SKM-1 (cell line): ENCODE data around the gene TMEM209.

ENCODE experiments used
- DNase-seq: peaks from one replicate; lab custom pipeline; 2025; ENCODE audit not compliant: unreplicated experiment; lab: John Stamatoyannopoulos, UW

TMEM209 gene

DNA sequence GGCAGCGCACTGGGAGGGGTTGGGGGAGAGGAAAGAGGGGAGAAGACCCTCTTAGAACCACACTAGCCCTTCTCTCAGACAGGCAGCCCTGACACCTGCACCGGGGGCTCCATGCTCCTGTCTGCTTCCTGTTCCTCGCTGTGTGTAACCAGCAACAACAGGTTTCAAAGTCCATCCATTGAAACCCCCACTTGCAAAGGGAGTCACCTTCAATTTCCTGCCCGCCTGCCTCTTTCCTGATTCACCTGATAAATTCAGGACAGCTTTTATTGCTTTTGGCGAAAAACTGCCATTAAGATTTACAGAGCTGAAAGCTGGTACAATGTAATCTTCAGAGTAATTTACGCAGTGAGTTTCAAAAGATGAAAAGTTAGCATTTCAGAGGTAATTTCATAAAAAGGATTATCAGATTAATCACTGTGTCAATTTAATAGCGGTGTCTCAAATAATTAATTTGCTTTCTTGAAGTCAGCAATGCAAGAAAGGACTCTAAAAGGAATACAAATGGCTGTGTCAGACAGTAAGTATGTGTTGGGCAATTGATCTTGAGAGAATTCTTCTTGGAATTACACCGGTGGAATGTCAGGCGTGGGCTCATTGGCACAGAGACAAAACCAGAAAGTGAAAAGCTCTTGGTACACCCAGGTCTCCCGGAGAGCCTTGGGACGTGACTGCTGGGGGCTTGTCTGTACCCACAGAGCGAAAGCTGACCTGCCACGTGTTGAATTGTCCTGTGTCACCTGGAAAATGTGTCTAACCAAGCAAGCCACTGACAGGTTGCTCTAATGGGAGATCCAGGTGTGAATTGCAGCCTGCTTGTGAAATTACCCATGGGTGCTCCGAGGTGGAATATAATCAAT, 60.7 kb downstream of the TMEM209 start:
- no peak for DNase-seq

DNA sequence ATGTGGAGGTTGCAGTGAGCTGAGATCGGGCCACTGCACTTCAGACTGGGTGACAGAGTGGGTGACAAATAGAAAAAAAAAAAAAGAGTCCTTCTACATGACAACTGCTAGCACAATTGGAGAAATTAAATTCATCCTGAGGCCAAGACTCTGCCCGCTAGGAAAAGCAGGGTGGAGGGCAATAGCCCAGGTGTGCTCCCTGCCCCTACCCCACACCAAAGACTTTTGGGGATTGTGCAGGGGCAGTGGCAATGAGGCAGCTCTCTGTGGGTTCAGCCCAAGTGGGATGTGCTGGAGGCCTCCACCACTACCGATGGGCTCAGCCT, 61.3 kb downstream of the TMEM209 start:
- no peak for DNase-seq

DNA sequence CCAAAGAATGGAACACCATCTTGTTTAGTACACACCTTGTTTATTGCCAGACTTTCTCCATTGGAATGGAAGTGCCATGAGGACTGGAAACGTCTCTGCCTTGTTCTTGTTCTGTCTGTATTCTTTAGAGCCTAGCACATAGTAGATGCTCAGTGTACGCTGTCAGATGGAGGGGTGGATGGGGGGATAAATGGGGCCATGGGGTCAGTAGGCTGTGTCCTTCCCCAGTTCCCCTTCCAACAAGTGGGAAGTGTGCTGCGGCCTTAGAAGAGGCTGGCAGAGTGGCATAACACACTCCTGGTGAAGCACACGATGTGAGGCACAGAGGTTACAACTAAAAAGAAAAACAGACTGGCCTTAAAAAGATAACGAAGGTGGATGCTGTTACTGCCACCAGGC, 61.9 kb downstream of the TMEM209 start:
- no peak for DNase-seq

DNA sequence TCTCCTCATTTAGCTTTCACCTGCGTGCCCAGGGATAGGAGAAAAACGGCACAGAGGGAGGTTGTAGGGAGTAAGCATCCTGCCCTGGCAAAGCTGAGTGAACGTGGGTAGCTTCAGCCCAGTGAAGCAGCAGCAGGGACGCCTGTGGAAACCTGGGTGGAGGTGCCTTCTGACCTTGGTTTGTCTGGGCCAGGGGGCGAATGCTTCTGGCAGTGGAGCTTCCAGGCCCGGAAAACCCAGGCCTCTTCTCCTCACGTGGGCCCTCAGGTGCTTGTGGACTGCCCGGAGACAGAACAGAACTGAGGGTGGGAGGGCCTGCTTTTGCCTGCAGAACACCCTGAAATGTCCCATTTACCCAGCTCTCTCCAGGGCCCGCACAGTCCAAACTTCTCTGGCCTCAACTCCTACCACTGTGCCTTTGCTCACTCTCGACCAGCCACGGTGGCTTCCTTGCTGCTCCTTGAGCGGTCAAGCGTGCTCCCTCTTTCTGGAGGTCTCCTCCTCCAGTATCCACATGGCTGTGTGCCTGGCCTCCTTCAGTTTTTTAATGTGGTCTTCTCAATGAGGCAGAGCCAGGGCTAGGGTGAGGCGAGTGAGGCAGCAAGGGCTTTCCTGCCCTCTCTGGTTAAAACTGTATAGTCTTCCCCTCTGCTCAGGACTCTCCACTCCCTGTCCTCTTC, 62.4 kb downstream of the TMEM209 start:
- DNase-seq, result no peak

DNA sequence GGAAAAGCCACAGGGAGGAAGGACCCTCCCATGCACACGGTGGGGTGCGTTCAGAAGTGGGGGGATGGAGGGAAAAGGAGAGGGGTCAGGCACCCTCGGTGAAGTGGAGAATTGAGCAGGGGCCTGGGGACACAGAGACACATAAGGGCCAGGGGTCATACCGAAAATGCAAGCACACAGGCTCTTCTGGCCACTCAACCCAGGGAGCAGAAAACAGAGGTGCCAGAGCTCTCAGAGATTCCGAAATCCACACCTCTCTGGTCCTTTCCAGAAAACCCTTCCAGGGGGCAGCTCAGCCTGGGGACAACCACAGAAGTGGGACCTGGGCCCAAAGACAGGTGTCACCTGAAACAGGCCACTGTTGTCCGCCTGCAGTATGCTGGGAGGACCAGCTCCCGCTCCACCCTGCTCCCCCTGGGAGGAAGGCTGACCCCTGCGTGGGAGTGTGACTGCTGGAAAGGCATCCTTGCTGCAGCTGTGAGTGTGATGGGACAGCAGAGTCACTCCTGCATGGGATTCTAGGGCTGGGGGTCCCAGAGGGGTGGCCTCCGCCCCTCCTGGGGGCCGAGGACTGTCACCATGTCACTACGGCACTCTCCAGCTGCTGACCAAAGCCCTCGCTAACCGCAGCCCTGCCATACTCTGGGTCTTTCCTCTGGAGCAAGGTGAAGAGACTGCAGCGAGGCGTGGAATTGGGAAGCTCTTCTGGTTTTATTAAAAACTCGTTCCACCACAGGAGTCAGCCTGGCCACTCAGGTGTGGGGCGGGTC, 63.1 kb downstream of the TMEM209 start:
- DNase-seq, result no peak

DNA sequence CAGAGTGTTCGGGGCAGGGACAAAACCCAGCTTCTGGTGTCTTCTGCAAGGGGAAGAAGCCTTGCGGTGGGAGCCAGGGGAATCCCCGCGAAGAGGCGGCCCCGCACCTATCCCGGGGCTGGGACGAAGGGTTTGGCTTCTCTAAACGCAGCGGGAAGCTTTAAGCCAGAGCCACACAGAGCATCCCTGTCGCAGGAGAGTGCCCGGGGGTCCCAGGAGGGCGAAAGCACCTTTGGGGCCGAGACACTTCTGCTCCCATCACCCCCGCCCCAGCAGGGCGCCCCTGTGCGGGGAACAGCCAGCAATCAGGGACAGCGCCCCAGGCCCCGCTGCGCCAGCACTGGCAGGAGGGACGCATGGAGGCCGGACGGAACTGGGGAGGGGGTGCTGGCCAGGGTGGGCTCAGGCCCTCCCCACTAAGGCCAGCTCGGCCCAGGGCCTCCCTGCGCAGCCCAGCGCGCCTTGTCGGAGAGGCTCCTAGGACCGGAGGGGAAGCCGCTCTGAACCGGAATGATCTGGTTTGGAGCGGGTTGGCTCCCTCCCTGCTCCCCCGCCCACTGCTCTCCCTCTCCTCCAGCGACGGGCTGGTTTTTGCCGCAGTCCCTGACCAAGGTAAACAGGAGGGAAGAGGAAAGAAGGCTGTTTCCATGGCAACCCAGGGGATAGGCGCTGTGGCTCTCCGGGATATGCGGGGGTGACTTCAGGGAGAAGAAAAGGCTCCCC, 63.9 kb downstream of the TMEM209 start:
- no peak for DNase-seq

DNA sequence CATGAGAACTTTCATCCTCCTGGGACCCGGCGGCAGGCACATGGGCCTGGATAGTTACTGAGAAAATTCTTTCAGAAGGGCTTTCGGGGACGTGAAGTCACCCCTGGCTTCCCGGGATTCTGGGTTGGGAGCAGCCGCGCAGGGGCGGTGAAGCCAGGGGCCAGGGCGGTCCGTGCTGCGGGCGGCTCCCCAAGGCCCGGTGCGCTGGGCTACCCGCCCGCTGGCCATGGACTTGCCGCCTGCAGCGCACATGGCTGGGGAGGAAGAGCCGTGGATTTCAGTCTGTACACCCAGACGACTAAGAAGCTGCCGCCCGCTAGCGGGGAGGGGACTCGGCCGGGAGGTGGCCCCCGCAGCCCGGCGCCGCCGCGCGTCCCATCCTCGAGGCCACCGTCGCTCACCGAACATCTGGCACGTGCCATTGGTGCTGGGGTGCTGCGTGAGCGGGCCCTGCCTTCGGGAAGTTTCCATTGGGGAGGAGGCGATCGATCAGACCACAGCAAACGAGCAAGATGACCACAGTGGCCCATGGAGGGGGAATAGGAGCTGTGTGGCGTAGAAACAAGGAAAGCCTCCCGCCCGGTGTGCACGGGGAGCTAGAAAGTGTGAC, 64.5 kb downstream of the TMEM209 start:
- DNase-seq, result no peak

DNA sequence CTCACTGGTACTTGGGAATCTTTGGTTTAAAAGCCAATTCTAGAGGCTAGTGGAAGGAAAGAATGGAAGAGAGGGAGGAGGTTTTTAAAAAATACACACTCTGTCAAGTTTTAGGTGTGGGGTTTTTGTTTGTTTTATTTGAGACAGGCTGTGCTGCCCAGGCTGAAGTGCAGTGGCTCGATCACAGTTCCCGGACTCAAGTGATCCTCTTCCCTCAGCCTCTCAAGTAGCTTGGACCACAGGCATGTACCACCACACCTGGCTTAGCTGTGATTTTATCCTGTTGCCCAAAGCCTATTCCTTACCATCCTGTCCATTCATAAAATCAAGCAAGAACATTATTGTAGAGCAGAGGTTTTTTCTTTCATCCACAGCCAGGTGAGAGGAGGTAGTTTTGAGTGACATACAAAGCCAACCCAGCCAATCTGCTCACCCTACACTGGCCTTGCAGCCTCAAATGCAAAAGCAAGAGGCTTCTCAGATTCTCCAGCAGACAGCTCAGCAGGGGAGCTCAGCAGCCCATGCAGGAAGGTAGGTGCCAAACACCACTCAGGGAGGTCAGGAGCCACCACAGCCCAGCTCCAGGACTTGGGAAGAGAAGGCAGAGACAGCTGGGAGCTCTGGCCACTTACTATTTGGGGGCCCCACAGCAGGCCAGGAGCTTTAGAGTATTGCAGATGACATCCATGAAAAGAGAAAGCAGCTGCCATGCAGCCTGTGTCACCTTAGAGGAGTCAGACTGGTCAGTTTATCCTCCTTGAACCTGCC, 65.8 kb downstream of the TMEM209 start:
- DNase-seq, result no peak

DNA sequence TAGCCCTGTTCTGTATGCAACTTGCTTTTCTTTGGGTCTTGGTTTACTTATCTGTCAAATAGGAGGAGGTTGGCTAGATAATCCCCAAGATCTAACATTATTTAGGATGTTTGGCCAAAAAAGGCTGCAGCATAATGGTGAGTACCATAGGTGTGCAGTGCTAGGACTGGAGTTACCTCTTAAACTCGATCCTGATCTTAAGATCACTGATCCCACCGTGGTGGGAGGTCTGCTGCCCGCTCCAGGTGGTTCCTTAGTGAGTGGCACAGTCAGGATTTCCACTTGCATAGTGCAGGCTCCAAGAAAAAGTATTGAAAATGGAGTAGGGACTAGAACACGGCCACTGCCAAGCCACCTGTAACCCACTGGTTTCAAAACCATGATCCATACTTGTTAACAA, 68.0 kb downstream of the TMEM209 start:
- DNase-seq, result no peak

DNA sequence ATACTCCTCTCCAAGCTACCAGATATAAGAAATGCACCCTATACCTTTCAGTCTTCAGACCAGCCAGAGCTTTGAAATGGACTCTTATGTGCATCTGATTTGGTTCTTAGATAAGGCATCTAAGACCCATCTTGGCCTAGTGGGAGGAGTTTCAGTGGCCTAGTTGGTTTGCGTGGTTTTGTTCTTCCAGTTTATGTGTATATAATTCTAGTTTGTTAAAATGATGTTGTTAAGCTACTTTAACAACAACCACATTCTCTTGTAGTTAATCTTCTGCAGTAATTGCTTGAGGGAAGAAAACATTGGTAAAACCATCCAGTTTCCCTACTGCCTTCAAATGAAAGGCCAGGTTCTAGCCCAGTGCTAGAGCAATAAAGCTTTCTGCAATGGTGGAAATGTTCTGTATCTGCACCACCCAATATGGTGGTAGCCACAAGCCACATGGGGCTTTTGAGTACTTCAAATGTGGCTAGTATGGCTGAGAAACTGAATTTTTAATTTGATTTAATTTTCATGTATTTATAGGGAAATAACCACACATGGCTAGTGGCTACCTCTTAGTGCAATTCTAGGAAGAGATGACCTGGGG, 68.5 kb downstream of the TMEM209 start:
- no peak for DNase-seq

DNA sequence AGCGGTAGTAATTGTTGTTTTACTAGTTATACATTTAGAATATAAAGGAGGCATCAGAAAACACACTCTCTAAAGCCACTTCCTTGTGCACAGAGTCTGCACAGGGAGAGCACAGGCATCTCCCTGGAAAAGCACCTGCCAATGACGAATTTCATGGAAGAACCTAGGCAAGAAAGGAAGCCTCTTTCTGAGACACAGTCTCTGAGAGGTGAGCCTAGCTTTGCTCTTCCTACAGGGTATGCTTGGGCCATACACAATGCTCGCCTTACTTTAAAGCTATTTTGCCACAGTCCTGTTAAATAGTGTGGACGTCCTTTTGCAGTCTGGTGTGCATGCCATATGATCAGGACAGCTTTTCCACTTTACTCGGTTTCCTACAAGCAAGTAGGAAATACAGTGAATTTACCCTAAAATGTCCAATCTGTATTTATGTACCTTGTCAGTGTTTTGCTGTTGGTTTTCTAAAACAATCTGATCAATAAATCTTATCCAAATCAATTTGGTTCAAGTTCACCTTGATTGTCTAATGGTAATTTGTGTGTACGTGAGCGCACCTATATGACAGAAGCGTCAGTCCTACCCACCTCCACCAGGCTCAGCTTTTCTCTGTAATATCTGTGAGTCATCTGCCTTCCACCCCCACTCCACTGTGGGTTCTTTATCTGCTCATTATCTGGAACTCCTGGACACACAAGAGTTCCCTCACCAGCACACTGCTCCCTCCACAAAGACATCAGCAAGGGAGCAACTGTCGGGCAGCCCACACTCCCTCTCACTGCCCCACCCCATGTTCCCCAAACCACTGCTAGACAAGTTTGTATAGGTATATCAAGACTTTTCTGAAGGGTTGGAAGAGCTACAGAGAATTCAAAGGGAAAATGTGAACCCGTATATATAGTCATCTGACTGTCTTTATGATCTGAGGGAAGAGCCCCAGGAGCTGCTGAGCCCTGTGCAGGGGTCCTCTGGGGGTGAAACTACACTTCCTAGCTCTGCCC, 69.7 kb downstream of the TMEM209 start:
- DNase-seq, result no peak

DNA sequence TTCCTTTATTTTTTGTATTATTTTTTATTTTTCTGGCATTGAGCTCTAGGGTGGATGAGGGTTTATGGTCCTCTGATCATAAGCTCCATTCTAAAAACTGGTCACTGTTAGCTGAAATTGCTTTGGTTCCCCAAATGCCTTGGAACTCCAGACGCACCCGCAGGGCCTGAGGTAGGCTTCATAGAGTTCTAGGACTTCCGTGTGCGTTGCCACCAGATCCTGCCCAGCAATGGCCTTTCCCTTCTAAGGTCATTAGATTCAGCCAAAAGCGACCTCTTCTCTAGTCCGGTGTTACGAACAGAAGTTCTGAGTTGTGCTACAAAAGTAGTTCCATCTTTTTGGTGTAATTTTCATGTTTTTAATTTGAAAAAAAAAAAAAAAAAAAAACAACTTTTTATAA, 70.5 kb downstream of the TMEM209 start:
- DNase-seq, result no peak

DNA sequence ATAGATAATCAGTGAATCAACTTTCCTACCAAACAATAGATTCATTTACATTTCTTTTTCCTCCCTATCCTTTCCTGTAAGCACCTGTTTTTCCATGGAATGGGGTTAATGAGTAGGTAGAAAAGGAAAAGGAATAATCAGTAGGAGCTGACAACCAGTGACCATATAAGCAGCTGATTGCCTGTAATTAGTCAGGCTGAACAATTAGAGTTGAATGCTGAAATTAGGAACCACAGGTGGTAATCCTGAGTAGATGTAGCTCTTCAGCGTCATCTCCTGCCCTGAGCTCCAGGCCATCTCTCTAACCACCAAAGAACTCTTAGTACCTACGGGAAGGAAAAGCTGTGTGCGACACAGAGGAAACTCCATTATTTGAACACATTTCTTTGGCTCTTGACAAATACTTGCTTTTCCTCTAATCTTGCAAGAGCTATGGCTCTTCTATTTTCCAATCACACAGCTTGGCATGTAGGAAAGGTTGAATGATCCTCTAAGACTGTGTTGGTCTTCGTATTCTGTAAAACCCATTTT, 71.0 kb downstream of the TMEM209 start:
- DNase-seq, result no peak

DNA sequence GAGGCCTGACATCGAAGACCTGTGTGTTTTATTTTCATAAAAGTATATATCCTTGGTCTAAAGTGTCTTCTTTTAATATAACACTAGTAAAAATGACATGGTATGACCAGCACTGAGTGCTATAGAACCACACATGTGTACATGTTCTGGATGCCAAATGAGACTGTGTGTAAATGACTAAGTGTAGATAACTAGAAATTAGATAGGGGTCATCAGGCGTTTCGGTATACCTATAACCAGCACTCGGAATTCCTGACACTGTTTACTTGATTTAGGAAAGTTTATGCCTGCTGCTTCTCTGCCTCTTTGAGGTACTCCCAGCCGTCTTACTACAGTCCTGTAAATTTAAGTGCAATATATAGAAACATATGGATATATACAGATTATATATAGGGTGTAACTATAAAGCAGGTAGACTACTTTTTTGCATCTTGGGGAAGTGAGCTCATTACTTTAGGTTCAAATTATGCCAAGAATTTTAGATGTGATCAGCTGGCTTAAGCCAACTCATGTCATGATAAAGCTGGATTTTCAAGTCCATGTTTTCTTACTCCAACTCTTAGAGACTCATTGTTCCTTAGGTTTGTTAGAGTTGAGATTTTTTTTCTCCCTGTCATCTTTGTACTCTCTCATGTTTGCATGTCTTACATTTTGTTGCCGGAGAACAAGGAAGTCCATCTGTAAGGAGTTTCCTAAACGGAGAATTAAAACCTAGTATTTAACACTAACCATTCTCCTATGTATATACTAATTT, 72.0 kb downstream of the TMEM209 start:
- DNase-seq, result no peak

DNA sequence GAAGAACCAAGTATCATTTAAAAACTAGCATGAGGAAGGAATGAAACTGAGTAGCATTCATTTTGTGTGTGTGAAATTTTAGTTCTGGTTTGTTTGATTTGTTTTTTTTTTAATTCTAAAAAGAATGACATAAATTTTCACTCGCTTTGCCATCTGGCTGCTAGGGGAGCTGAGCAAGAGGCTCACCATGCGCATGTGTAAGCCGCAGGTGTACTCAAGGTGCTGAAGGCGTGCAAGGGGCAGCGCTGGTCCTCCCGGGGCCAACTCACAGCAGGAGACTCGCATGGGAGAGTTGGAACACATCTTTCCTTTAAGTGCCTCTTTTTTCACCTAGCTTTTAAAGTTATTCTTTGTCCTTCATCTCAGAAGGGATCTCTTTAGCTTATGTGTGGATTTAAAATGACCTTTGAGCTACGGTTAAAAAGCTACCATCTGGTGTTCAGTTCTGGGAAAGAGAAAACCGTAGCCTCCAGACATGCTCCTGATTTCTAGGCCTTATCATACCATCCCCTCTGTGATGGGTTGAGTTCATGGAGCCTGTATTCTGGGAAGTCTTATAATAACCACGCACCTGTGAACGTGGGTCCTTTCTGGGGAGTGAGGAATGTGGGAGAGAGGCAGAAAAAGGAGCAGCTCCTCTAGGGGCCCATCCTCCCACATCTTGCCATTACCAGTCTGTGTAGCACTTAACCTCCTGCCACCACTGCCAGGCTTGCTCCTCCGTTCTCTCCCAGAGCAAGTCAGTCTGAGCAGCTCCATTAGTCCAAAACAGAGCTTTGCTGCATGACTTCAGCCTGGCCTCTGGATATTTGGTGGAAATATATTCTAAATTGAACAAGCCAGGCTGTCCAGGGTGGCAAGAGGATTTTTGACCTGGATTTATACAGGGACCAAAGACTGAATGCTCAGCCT, 73.0 kb downstream of the TMEM209 start:
- no peak for DNase-seq

DNA sequence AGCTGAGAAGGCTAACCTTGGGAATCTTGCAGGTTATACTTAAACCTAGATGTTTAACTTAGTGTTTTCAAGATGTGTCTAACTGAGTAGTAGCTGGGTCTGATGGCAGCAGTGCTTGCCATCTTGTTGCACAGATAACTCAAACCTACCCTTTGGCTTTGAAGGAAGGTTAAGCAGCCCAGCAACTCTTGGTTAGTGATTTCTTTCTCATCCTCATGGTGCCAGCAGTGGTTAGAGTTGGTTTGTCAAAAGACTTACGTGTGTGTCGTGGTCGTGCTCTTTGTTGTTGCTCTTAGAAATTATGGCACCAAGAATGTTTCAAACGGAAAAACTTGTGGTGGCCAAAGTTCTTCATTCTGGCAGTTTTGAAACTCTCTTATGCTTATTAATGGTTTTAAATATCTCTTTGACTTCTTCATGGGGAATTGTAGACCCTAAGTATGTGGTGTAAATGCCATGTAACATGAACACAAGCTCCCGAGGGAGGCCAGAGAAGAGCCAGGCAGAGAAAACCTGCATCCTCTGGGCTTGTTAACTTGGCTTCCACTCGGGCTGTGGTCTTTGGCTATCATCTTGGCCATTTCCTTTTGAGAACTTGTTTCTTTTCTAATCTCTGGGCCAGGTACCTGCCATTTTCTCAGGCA, 73.9 kb downstream of the TMEM209 start:
- no peak for DNase-seq
